NAMALWA (cell line): ENCODE results near the gene PLA2G2C.
"Not testable (repeated sequence)": the region's sequence is repeated elsewhere in the genome, so short reads cannot be mapped to it uniquely, and the experiment has no call there.

Experiments
- DNase-seq: peaks from one replicate; pipeline ENCODE4 v3.0.0-alpha.2; 2015; ENCODE audit warnings: low spot score

PLA2G2C gene

DNA sequence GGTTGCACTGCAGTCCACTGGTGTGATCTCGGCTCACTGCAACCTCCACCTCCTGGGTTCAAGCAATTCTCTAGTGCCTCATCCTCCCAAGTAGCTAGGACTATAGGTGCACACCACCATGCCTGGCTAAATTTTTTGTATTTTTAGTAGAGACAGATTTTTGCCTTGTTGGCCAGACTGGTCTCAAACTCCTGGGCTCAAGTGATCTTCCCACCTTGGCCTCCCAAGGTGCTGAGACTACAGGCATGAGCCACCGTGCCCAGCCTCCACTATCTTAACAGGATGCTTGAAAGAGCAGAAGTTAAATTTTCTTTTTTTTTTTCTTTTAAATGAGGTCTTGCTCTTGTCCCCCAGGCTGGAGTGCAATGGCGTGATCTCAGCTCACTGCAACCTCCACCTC lies 55.8 kb downstream of the PLA2G2C start:
- DNase-seq: not testable (repeated sequence)

DNA sequence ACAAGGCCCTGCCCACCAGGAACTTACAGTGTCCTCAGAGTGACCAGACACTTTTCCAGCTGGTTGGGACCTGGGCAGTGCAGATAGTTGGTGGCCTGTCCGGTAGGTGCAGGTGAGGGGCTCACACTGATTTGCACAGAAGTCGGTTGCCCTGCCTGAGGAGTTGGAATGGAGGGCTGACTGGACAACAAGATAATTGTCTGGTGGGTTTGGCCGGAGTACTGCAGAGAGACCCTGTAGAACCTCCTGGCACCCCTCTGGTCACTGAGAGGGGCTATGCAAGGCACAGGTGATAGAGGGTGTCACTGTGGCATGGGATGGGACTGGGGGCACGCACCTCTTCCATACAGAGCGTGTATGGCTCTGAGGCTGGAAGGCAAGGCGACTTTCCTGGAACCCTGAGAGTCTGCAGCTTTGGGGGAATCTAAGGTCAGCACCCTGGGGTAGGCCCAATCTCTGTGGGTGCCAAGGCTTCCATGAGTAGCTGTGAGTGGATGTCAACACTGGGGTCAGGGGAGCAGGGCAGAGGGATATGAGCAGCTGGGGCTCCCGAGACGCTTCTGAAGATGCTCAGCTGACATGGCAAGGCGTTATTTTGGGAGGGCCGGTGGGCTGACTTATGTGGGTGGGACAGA lies 59.4 kb downstream of the PLA2G2C start:
- no peak for DNase-seq

DNA sequence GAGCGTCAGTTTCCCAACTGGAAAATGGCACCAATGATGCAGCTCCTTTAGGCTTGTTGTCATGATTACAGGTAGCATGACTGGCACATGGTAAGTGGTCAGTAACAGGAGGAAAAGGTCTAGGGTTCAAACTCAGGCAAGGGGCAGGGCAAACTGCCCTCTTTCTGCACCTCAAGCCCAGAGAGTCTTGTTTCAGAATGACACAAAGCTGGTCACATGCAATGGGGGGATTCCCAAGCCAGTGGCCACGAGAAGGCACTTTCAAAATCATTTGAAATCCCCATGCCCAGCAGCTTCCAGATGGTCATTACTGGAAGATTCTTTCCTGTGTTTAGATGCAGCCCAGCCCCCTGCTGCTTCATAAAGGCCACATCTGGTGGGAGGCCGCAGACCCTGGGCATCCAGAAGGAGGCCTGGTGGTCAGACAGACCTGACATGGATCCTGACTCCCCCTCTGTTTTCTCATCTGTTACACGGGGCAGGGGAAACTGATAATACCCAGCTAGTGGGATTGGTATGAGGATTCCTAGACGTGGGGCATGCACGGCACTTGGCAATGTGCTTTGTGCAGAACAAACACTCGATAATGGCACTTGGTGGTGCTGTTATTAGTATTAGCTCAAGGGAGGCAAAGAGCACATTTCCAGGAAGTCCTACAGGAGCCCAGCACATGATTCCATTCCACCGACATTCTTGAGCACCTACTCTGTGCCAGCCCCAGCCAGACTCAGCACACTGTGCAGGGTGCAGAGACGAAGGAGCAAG lies 60.1 kb downstream of the PLA2G2C start:
- no peak for DNase-seq

- DNase-seq: no peak
Observed at GRCh38 chr1:20125100-20125499, 61.2 kb downstream of the PLA2G2C start.

GRCh38 chr1:20124456-20125057 lies 61.8 kb downstream of the PLA2G2C start:
- DNase-seq: no peak

DNA sequence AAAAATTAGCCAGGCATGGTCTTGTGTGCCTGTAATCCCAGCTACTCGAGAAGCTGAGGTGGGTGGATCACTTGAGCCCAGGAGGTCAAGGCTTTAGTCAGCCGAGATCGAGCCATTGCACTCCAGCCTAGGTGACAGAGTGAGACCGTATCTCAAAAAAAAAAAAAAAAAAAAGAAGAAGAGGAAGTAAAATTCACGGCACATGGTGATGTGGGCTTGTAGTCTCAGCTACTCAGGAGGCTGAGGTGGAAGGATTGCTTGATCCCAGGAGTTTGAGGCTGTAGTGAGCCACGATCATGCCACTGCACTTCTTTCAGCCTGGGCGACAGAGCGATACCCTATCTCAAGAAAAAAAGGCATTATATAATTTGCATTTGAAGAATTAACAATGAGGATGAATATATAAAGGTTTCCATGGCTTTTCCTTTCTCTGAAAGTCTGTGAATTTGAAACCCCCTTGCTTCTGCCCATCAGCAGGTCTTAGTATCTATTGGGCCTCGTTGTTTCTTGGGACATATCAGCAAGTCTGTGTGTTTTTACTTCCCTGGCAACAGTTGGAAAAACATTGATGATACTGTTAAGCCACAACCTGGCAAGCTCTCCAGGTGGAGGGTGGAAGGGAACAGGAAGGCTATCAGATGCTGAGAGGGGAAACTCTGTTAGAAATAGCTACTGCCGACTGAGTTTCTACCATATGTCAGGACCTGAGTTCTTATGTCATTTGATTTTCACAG lies 62.4 kb downstream of the PLA2G2C start:
- DNase-seq: no peak

DNA sequence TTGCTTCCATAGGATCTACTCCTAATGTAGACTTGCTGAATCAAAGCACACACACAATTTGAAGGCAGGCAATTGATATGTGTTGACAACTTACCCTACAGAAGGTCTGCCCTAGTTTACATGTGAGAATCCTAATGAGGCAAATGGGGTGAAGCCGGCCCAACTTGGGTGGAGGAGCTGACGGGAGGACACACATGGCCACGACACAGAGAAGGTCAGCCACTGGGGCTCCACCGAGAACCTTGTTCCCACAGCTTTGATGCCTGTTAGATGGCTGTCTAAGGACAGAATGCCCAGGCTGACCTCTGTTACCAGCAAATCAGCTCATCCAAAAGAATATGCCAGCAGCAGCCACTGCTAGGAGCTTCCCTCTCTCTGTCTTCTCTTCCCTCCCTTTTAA lies 65.5 kb downstream of the PLA2G2C start:
- no peak for DNase-seq

GRCh38 chr1:20119347-20119746 lies 67.0 kb downstream of the PLA2G2C start, which contains the start of gene PLA2G2D:
Gene PLA2G2D, minus strand, starts transcription at chr1:20119536. Its CDS starts 38 bp downstream, at chr1:20119498.
- DNase-seq: peak; percentile 37

DNA sequence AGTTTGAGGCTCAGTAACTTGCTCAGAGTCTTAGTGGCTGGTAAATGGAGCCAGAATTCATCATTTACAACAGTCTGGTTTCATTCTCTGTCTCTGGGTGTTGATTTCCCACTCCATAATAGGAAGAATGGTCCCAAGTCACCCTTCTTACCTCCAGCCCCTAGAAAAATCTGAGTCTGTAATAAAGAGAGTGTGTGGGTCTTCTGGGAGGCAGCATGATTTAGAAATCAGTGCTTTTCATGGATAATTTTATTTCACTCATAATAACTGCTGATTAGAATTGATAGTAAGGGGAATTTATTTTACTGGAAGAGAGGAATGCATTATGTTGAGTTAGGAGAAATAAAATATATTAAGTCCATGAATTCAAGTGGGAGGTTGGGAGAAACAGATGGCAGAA lies 69.1 kb downstream of the PLA2G2C start:
- no peak for DNase-seq

DNA sequence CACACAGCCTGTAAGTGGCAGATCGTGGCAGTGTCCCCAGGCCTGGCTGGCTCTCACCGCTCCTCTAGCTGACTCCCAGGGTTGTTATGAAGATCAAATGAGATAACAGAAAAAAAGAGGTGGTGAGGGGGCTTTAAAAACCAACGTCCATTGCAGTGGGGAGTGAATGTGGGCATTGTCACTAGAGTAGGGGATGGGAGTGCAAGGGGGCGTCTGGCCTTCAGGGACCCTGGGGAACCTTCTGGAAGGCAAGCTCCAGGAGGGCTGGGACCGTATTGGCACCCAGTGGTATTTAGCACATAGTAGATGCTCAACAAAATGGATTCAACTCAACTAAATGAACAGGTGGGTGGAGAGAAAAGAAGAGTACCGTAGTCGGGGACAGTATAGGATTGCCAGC lies 70.4 kb downstream of the PLA2G2C start:
- no peak for DNase-seq

DNA sequence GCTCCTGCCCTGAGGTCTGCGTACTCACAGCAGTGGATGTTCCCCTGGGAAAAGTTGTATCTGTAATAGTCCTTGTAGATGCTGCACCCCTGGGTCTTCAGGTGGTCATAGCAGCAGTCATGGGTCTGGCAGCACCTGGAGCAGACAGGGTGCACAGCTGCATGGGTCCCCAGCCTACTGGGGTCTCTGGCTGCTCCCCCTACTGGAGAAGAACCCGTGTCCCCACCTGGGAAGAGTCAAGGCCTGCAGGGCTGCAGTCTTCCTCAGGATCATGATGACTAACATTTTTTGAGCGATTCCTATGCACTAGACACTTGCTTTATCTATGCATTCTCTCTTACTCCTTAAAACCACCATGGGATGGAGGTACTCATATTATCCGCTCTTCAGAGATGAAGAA lies 70.8 kb downstream of the PLA2G2C start:
- DNase-seq: peak; percentile 11

DNA sequence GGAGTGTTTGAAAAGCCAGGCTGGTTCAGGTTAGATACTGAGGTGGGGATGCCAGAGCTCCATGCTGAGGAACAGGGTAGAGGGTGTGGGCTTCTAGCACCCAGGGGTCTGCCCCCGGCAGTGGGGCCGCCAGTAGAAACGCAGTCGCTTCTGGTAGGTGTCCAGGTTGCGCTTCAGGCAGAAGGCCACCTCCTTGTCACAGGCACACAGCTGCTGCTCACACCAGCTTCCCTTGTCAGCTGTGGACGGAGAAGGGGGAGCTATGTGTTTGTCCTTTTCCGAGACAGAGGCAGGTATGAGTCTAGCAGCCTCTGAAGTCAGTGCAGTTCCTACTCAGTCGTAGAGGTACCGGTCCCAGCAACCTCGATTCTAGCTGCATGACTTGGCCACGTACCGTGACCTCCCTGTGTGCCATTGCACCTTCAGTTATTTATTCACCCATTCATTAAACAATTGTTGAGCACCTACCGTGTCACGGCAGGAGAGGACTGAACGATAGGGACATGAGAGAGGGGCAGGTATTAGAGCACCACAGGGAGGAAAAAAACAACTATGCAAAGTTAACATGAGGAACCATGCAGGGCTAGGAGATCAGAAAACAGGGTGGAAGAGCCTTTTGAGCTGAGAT lies 72.2 kb downstream of the PLA2G2C start:
- DNase-seq: no peak
